ENCODE data around the gene SCUBE1. TPM values are rescaled to one million over a fixed set of nuclear protein-coding genes. Genes with fewer than 3 reads are reported as not detected.

The SCUBE1 gene
- total RNA-seq, 4 donors from 2014 or later = 33.3 to 109 (median 66.3) TPM

- Histone ChIP-seq H3K4me1 (peaks cover 0 to 10% (median 10%) of the 10 kb centered on the region in 4 donors), H3K36me3 (peaks cover 0 to 4% (median 1%) of the 10 kb centered on the region in 4 donors), H3K9me3 (no peaks in the 10 kb centered on the region), H3K4me3 (no peak overlapping the region), H3K27me3 (no peaks in the 10 kb centered on the region), H3K27ac (replicated peaks in 1 of 4) (no peak overlapping the region)
- TF ChIP-seq EP300 (IDR thresholded peaks at IDR 0.05) (no peak), POLR2A (IDR thresholded peaks at IDR 0.05; ENCODE audit: low read depth) (no peak), POLR2AphosphoS5 (IDR thresholded peaks at IDR 0.05) (no peak), CTCF (IDR thresholded peaks at IDR 0.05) (no peak)
- WGBS = 100% methylated on average over 5 of the region's 7 CpGs
- no peak for DNase-seq (ENCODE audit: extremely low spot score)
- intact Hi-C loops (cut with DNase I) = no loop called here
Measured at GRCh38 chr22:43244402-43244801, 98.8 kb downstream of the SCUBE1 start.

GRCh38 chr22:43243324-43243723 is 99.8 kb downstream of the SCUBE1 start:
- peaks cover 0 to 21% (median 20%) of the 10 kb centered on the region in 4 donors for H3K4me1 ChIP-seq
- DNase-seq (ENCODE audit: extremely low spot score) = no peak
- no peak for TF ChIP-seq POLR2AphosphoS5 (IDR thresholded peaks at IDR 0.05)
- TF ChIP-seq POLR2A (IDR thresholded peaks at IDR 0.05; ENCODE audit: low read depth) = no peak
- TF ChIP-seq CTCF (IDR thresholded peaks at IDR 0.05) = no peak
- no peak for TF ChIP-seq EP300 (IDR thresholded peaks at IDR 0.05)
- 96% methylated on average over 12 of the region's 12 CpGs for WGBS
- no peak overlapping the region for H3K4me3 ChIP-seq
- H3K27ac ChIP-seq (replicated peaks in 1 of 4) = no peak overlapping the region
- H3K36me3 ChIP-seq = peaks cover 0 to 12% (median 3%) of the 10 kb centered on the region in 4 donors
- intact Hi-C loops (cut with DNase I) = no loop called here
- H3K9me3 ChIP-seq = no peaks in the 10 kb centered on the region
- H3K27me3 ChIP-seq = no peaks in the 10 kb centered on the region

GRCh38 chr22:43242627-43243026 is 100.5 kb downstream of the SCUBE1 start:
- Histone ChIP-seq H3K27me3 (no peaks in the 10 kb centered on the region), H3K4me1 (peaks cover 0 to 24% (median 21%) of the 10 kb centered on the region in 4 donors), H3K27ac (replicated peaks in 1 of 4) (no peak overlapping the region), H3K36me3 (peaks cover 0 to 19% (median 5%) of the 10 kb centered on the region in 4 donors), H3K4me3 (no peak overlapping the region), H3K9me3 (no peaks in the 10 kb centered on the region)
- TF ChIP-seq EP300 (IDR thresholded peaks at IDR 0.05) (no peak), POLR2AphosphoS5 (IDR thresholded peaks at IDR 0.05) (no peak), POLR2A (IDR thresholded peaks at IDR 0.05; ENCODE audit: low read depth) (no peak), CTCF (IDR thresholded peaks at IDR 0.05) (no peak)
- WGBS = 100% methylated on average over 5 of the region's 6 CpGs
- no peak for DNase-seq (ENCODE audit: extremely low spot score)
- intact Hi-C loops (cut with DNase I) = no loop called here

GRCh38 chr22:43241699-43242386 is 101.3 kb downstream of the SCUBE1 start:
- intact Hi-C loops (cut with DNase I) = no loop called here
- TF ChIP-seq CTCF (IDR thresholded peaks at IDR 0.05) (no peak), POLR2A (IDR thresholded peaks at IDR 0.05; ENCODE audit: low read depth) (no peak), EP300 (IDR thresholded peaks at IDR 0.05) (no peak), POLR2AphosphoS5 (IDR thresholded peaks at IDR 0.05) (no peak)

More at GRCh38 chr22:43241699-43242386, 101.3 kb downstream of the SCUBE1 start:
- WGBS = 91% methylated on average over 13 of the region's 14 CpGs
- Histone ChIP-seq H3K36me3 (peaks cover 0 to 22% (median 6%) of the 10 kb centered on the region in 4 donors), H3K4me3 (no peak overlapping the region), H3K27me3 (no peaks in the 10 kb centered on the region), H3K9me3 (no peaks in the 10 kb centered on the region), H3K4me1 (peaks cover 6 to 24% (median 21%) of the 10 kb centered on the region in 4 donors), H3K27ac (replicated peaks in 1 of 4) (no peak overlapping the region)
- no peak for DNase-seq (ENCODE audit: extremely low spot score)
